Measurements from ENCODE around the gene TFF1. TPM values are rescaled to one million over a fixed set of nuclear protein-coding genes. Genes with fewer than 3 reads are reported as not detected.

TFF1 gene
- total RNA-seq, 1 donor: not detected

DNA sequence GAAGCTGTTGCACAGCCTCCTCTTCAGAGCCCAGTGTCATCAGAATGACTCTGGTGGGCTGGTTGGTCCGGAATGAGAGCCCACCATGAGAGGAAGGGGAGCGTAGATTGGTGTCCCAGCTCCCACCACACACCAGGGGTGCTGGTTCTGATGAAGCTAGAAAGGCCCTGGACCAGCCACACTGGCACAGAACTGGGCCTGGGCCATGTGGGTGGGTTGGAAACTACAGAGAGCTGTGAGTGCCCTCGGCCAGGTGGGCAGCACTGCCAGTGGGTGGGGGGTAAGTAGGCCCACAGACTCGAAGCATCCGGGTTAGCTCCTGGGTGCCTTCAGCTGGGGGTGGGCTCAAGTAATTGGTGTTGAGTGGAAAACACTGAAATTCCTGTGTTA lies 11.6 kb upstream of the TFF1 start:
- DNase-seq (ENCODE audit: low read depth): no peak
- no peak for TF ChIP-seq CTCF (IDR thresholded peaks at IDR 0.05; ENCODE audit: insufficient read depth, low read depth, low read length)

DNA sequence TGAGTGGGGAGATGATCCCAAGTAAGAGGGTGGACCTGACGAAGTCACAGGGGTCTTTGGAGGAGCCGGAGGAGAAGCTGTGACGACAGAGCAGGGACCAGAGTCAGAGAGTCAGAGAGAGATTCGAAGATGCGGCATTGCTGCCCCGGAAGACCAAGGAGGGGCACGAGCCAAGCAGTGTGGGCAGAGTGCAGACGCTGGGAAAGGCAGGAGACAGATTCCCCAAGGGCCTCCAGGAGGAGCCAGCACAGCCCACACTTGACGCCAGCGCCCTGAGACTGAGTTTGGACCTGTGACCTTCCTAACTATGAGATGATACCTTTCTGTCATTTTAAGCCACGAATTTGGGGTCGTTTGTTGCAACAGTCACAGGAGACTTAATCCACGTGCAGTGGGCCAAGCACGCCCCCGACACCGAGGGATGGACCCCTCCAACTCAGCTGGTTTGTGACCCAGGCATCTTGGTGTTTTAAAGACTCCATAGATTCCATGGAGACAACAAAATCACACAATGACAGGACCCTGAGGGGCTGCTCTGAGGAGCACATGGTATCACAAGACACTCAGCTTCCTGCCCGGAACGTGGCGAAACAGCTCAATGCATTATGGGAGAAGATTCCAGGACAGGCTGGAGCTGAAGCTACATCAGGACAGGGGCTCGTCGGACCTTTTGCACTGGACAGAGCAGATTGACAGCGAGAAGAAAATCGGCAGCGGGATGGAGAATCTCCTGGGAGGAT lies 11.0 kb upstream of the TFF1 start:
- DNase-seq (ENCODE audit: low read depth): no peak
- H3K4me3 ChIP-seq (ENCODE audit: low read depth, low read length): no peak overlapping the region
- no peak for TF ChIP-seq CTCF (IDR thresholded peaks at IDR 0.05; ENCODE audit: insufficient read depth, low read depth, low read length)

More for the DNA sequence above, 11.6 kb upstream of the TFF1 start:
- H3K4me3 ChIP-seq (ENCODE audit: low read depth, low read length): no peak overlapping the region

DNA sequence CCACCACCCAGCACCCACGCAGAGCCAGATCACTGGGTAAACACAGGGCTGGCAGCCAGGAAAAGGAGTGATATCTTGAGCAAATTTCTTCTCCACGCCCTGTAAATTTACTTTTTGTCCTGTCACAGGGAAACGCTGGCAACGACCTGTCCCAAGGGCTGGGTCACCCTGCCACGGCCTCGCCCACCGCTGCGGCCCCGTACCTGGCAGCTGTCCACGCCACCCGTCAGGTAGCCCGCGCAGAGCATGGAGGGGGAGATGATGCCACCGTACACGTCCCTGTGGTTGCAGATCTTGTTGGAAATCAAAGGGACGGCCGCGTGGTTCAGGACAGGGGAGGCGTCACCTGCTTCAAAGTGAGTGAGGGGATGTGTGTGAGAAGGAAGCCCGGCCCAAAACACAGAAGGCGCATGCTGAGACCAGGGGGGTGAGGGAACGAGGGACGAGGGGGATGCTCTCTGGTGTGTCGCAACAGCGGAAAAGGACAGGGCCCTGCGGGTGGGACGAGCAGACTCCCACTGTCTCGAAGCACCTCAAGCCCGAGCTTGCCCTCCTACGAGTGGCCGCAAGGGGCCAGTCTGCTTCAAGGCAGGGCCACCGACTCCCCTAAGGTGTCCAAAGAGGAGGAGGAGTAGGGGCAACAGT lies 10.1 kb upstream of the TFF1 start:
- no peak overlapping the region for H3K4me3 ChIP-seq (ENCODE audit: low read depth, low read length)
- DNase-seq (ENCODE audit: low read depth): no peak
- no peak for TF ChIP-seq CTCF (IDR thresholded peaks at IDR 0.05; ENCODE audit: insufficient read depth, low read depth, low read length)

DNA sequence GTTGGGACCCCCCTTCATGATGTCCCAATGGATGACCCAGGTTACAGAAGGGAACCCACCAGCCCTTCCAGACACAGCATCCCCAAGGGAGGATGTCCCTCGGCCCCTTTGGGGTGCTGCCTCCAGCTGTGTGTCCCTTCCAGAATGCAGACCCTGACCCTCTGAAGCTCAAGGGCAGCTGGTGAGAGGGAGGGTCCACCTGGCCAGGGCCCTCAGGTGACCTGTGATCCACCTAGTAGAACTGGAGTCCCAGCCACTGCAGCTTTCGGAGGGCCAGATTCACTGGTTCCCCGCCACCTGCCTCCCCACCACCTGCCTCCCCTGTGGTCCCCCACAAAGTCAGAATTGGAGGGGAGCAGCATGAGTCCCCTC lies 9.6 kb upstream of the TFF1 start:
- no peak for TF ChIP-seq CTCF (IDR thresholded peaks at IDR 0.05; ENCODE audit: insufficient read depth, low read depth, low read length)

DNA sequence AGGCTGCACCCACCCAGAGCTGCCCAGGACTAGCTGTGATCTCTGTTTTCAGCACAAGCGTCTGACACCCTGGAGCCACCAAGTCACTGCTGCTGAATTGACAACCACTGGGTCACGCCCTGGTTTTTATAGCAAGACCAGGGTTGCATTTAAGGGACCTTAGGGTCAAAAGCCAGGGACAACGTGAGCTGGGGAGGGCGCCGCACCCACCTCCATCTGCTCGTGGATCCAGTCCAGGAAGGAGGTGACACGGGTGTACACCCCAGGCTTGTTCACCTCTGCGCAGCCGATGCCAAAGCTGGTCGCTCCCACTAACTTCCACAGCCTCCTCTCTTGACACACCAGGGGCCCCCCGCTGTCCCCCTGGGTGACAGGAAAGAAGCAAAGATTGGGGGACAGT lies 9.2 kb upstream of the TFF1 start:
- no peak for TF ChIP-seq CTCF (IDR thresholded peaks at IDR 0.05; ENCODE audit: insufficient read depth, low read depth, low read length)
- H3K4me3 ChIP-seq (ENCODE audit: low read depth, low read length): no peak overlapping the region
- DNase-seq (ENCODE audit: low read depth): no peak

More for the DNA sequence above, 9.6 kb upstream of the TFF1 start:
- no peak overlapping the region for H3K4me3 ChIP-seq (ENCODE audit: low read depth, low read length)
- no peak for DNase-seq (ENCODE audit: low read depth)

- TF ChIP-seq CTCF (IDR thresholded peaks at IDR 0.05; ENCODE audit: insufficient read depth, low read depth, low read length): no peak
- DNase-seq (ENCODE audit: low read depth): no peak
- no peak overlapping the region for H3K4me3 ChIP-seq (ENCODE audit: low read depth, low read length)
Measured at GRCh38 chr21:42374864-42375499, 8.6 kb upstream of the TFF1 start.

All from fibroblast of villous mesenchyme (primary cell).